CD4-positive, alpha-beta T cell treated with Interleukin-21 for 1 hour (primary cell): ENCODE measurements around the gene RAB7A.

Experiments
- DNase-seq: peaks from one replicate; pipeline ENCODE4 v3.0.0-alpha.2; 2020

RAB7A gene

GRCh38 chr3:128794067-128794768 lies 68.2 kb downstream of the RAB7A start:
- no peak for DNase-seq

- peak; percentile 85 for DNase-seq
Observed at GRCh38 chr3:128794770-128795649, 69.0 kb downstream of the RAB7A start.

GRCh38 chr3:128799653-128800052 lies 73.7 kb downstream of the RAB7A start:
- no peak for DNase-seq

- no peak for DNase-seq
Observed at GRCh38 chr3:128800241-128801187, 74.5 kb downstream of the RAB7A start.

GRCh38 chr3:128801779-128802380 lies 75.9 kb downstream of the RAB7A start:
- no peak for DNase-seq

- no peak for DNase-seq
Observed at GRCh38 chr3:128803307-128803706, 77.3 kb downstream of the RAB7A start.

- DNase-seq = peak; percentile 87
Observed at GRCh38 chr3:128804017-128804810, 78.2 kb downstream of the RAB7A start.

- DNase-seq = no peak
Observed at GRCh38 chr3:128804811-128805155, 78.8 kb downstream of the RAB7A start.

GRCh38 chr3:128805772-128806171 lies 79.8 kb downstream of the RAB7A start:
- peak; percentile 23 for DNase-seq

GRCh38 chr3:128806588-128806987 lies 80.6 kb downstream of the RAB7A start:
- DNase-seq = no peak

- DNase-seq = no peak
Observed at GRCh38 chr3:128807186-128807830, 81.3 kb downstream of the RAB7A start.

GRCh38 chr3:128808672-128809071 lies 82.7 kb downstream of the RAB7A start:
- DNase-seq = no peak

- no peak for DNase-seq
Observed at GRCh38 chr3:128813097-128813496, 87.1 kb downstream of the RAB7A start.

- DNase-seq = no peak
Observed at GRCh38 chr3:128814060-128814459, 88.1 kb downstream of the RAB7A start.

GRCh38 chr3:128814519-128815317 lies 88.7 kb downstream of the RAB7A start:
- DNase-seq = no peak

GRCh38 chr3:128815318-128816064 lies 89.5 kb downstream of the RAB7A start:
- no peak for DNase-seq

GRCh38 chr3:128818186-128818787 lies 92.3 kb downstream of the RAB7A start:
- no peak for DNase-seq

- no peak for DNase-seq
Observed at GRCh38 chr3:128820252-128820839, 94.4 kb downstream of the RAB7A start.

- no peak for DNase-seq
Observed at GRCh38 chr3:128823008-128823407, 97.0 kb downstream of the RAB7A start.
